Large intestine (tissue), 3 donors: ENCODE data around the gene ADCY3. TPM values are rescaled to one million over a fixed set of nuclear protein-coding genes. Genes with fewer than 3 reads are reported as not detected.

Source experiments
- DNase-seq, 2 donors: peaks; one replicate each; pipeline versions ENCODE4 v3.0.0 to v3.0.0-alpha.2; 2013
- H3K27ac ChIP-seq: one replicate; pipeline ENCODE4 v1.5.1; 2013; ENCODE audit warnings: low read length
- H3K27me3 ChIP-seq: 2 replicates; pipeline ENCODE4 v1.6.1; 2013; ENCODE audit warnings: low read length; ENCODE audit not compliant: control insufficient read depth, insufficient read depth
- H3K36me3 ChIP-seq: 2 replicates; pipeline ENCODE4 v1.6.1; 2013; ENCODE audit warnings: low read length; ENCODE audit not compliant: control insufficient read depth, insufficient read depth
- H3K4me1 ChIP-seq: one replicate; pipeline ENCODE4 v1.6.1; 2013; ENCODE audit warnings: low read length; ENCODE audit not compliant: control insufficient read depth, insufficient read depth
- H3K4me3 ChIP-seq: one replicate; pipeline ENCODE4 v1.5.1; 2013; ENCODE audit warnings: low read length
- H3K9me3 ChIP-seq: one replicate; pipeline ENCODE4 v1.6.1; 2013; ENCODE audit warnings: mild to moderate bottlenecking, low read depth, low read length, moderate library complexity; ENCODE audit not compliant: control insufficient read depth
- WGBS: methylation state at CpG from one replicate; pipeline ENCODE4 v1.1.5; 2013; ENCODE audit warnings: low lambda C conversion rate; ENCODE audit not compliant: insufficient coverage; 5-methylcytosine and 5-hydroxymethylcytosine counted together
- polyA plus RNA-seq: library from polyadenylated mRNA; unstranded; fragments of 120-200 nt; gene quantifications from one replicate; pipeline ENCODE4 v1.2.1, GENCODE V29; 2013

ADCY3 gene
- polyA plus RNA-seq, 1 donor = 18.4 TPM

GRCh38 chr2:24878341-24878740, 41.7 kb downstream of the ADCY3 start:
- Histone ChIP-seq H3K27ac (no peak overlapping the region), H3K9me3 (no peaks in the 10 kb centered on the region), H3K4me1 (no peaks in the 10 kb centered on the region), H3K4me3 (no peak overlapping the region), H3K36me3 (no peaks in the 10 kb centered on the region), H3K27me3 (no peaks in the 10 kb centered on the region)
- WGBS = no CpG with 5 or more reads among the region's 10 CpGs
- no peak for DNase-seq

- Histone ChIP-seq H3K4me3 (no peak overlapping the region), H3K9me3 (no peaks in the 10 kb centered on the region), H3K27ac (no peak overlapping the region), H3K4me1 (no peaks in the 10 kb centered on the region), H3K27me3 (no peaks in the 10 kb centered on the region), H3K36me3 (no peaks in the 10 kb centered on the region)
- no peak for DNase-seq
- no CpG with 5 or more reads among the region's 9 CpGs for WGBS
Measured at GRCh38 chr2:24877646-24878045, 42.4 kb downstream of the ADCY3 start.

DNA sequence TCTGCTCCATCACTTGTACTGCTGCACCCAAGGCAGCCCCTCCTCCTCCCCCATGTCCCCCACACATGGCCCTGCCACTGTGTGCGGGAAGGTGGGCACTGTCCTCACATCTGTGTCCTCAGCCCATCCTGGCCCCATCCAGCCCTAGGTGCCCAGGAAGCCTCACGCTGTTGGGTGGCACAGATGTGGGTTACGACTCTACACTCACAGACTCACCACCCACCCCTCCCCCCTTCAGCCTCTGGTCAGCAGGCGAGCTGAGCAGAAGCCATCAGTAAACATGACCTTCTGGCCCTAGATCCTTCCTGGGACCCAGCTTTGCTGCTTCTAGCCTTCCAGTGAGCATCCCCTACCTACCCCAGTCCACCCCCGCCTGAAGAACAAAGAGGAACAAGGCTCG, 43.0 kb downstream of the ADCY3 start:
- H3K27me3 ChIP-seq = no peaks in the 10 kb centered on the region
- H3K27ac ChIP-seq = no peak overlapping the region
- H3K4me1 ChIP-seq = no peaks in the 10 kb centered on the region
- no peak for DNase-seq
- H3K36me3 ChIP-seq = no peaks in the 10 kb centered on the region
- H3K9me3 ChIP-seq = no peaks in the 10 kb centered on the region
- WGBS = no CpG with 5 or more reads among the region's 6 CpGs
- no peak overlapping the region for H3K4me3 ChIP-seq

GRCh38 chr2:24875901-24876300, 44.1 kb downstream of the ADCY3 start:
- Histone ChIP-seq H3K4me3 (no peak overlapping the region), H3K36me3 (no peaks in the 10 kb centered on the region), H3K27me3 (no peaks in the 10 kb centered on the region), H3K4me1 (no peaks in the 10 kb centered on the region), H3K27ac (no peak overlapping the region), H3K9me3 (no peaks in the 10 kb centered on the region)
- WGBS = no CpG with 5 or more reads among the region's 2 CpGs
- no peak for DNase-seq

- WGBS = no CpG with 5 or more reads among the region's 10 CpGs
- no peak for DNase-seq
- Histone ChIP-seq H3K27ac (no peak overlapping the region), H3K4me3 (no peak overlapping the region), H3K27me3 (no peaks in the 10 kb centered on the region), H3K36me3 (no peaks in the 10 kb centered on the region), H3K9me3 (no peaks in the 10 kb centered on the region), H3K4me1 (no peaks in the 10 kb centered on the region)
Measured at GRCh38 chr2:24875272-24875671, 44.8 kb downstream of the ADCY3 start.

- WGBS = no CpG with 5 or more reads among the region's 9 CpGs
- H3K9me3 ChIP-seq = no peaks in the 10 kb centered on the region
- H3K36me3 ChIP-seq = no peaks in the 10 kb centered on the region
- H3K4me3 ChIP-seq = no peak overlapping the region
- no peaks in the 10 kb centered on the region for H3K27me3 ChIP-seq
- no peak for DNase-seq
- no peaks in the 10 kb centered on the region for H3K4me1 ChIP-seq
- H3K27ac ChIP-seq = no peak overlapping the region
Measured at GRCh38 chr2:24874035-24874434, 46.0 kb downstream of the ADCY3 start.

GRCh38 chr2:24873619-24874018, 46.4 kb downstream of the ADCY3 start:
- Histone ChIP-seq H3K9me3 (no peaks in the 10 kb centered on the region), H3K4me3 (no peak overlapping the region), H3K27ac (no peak overlapping the region), H3K36me3 (no peaks in the 10 kb centered on the region), H3K27me3 (no peaks in the 10 kb centered on the region), H3K4me1 (no peaks in the 10 kb centered on the region)
- no peak for DNase-seq
- WGBS = 100% methylated on average over 1 of the region's 8 CpGs

DNA sequence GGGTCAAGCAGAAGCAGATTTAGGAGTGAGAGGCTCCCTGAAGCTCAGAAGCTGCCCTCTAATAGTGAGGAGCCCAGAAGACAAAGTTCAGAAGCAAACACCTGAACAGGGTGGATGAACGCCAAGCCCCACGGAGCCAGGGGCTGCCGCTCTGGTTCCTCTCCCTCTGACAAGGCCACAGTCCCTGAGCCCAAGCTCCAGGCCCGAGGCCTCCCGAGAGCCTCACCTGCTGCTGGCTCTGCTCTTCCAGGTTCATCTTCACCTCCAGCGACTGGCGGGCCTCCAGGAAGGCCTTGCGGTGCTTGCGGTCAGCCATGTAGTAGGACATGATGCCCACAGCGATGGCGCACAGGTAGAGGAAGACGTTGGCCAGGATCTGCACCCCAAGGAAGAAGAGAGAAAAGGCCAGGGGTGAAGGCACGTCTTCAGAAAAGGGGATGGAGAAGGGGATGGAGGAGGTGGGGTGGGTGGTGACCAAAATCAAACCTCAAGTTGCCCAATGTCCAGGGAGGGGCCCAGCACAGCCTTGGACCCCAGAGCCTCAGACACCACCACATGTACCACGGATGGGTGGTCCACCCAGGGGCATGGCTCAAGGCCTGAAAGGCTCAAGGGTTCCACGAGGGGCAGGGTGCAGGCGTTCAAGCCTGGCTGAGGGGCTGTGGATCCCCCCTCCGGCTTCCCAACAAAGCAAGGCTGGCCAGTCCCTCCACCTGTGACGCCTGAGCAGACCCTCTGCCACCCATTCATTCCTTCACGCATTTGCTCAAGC, 47.5 kb downstream of the ADCY3 start:
- no CpG with 5 or more reads among the region's 19 CpGs for WGBS
- no peaks in the 10 kb centered on the region for H3K27me3 ChIP-seq
- H3K4me1 ChIP-seq = no peaks in the 10 kb centered on the region

GRCh38 chr2:24871852-24872333, 48.1 kb downstream of the ADCY3 start:
- DNase-seq = peak in 1 of 2 donors; percentile 22
- no peaks in the 10 kb centered on the region for H3K27me3 ChIP-seq
- H3K27ac ChIP-seq = peak overlapping the region; percentile 33
- no peaks in the 10 kb centered on the region for H3K36me3 ChIP-seq
- 80% methylated on average over 2 of the region's 12 CpGs for WGBS
- no peaks in the 10 kb centered on the region for H3K4me1 ChIP-seq
- no peak overlapping the region for H3K4me3 ChIP-seq
- H3K9me3 ChIP-seq = no peaks in the 10 kb centered on the region

More for the DNA sequence above, 47.5 kb downstream of the ADCY3 start:
- H3K9me3 ChIP-seq = no peaks in the 10 kb centered on the region
- H3K4me3 ChIP-seq = no peak overlapping the region
- H3K36me3 ChIP-seq = no peaks in the 10 kb centered on the region
- no peak for DNase-seq
- peak overlapping the region; percentile 4 for H3K27ac ChIP-seq

DNA sequence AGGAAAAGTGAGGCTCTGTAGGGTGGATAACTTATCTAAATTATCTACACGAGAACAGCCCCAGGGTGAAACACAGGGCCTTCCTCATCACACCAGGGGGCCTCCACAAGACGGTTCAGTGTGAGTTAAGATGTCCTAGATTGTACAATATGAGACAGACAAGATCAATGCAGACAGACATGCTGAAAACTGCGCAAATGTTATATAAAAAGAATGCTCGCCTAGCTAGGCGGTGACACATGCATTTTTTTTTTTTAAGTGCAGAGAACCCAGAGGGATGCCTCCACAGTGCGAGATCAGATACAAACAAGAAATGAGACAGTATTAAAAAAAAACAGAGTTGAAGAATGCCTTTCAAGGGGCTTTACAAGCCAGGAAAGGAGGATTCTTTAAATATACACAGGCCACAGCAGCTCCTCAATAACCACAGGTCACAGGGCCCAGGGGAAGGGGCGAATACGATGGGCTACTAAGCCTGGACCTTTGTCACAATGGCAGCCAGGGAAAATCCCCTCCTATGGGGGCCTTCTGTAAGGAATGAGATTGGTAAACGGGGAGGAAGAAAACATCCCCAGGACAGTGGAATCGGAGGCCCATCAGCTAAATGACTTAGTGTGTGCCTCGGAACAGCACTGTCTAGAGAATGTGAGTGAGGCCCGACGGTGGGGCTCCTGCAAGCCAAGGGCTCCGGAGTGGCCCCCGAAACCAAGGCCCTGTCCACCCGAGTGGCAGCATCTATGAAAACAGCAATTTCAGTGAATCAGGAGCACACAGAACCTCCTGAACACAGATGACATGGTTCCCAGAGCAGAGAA, 48.9 kb downstream of the ADCY3 start:
- H3K4me3 ChIP-seq = no peak overlapping the region
- H3K9me3 ChIP-seq = no peaks in the 10 kb centered on the region
- H3K27me3 ChIP-seq = no peaks in the 10 kb centered on the region
- H3K27ac ChIP-seq = peak overlapping the region; percentile 33
- no peaks in the 10 kb centered on the region for H3K4me1 ChIP-seq
- DNase-seq = no peak
- H3K36me3 ChIP-seq = no peaks in the 10 kb centered on the region
- 100% methylated on average over 1 of the region's 16 CpGs for WGBS
